Loucy (cell line): ENCODE results near the gene RBMS3.

Experiments used
- H2AFZ ChIP-seq: fragments of 200-600 bp; sonication (generic); 2 replicates; pipeline ENCODE4 v1.6.0; 2016; ENCODE audit warnings: antibody characterized with exemption, mild to moderate bottlenecking, low read length, moderate library complexity
- H3F3A ChIP-seq: fragments of 200-600 bp; 2 replicates; pipeline ENCODE4 v1.6.0; 2016; ENCODE audit warnings: antibody characterized with exemption, low read depth, mild to moderate bottlenecking
- H3K27me3 ChIP-seq: fragments of 200-600 bp; sonication (generic); 2 replicates; pipeline ENCODE4 v1.6.1; 2014; ENCODE audit warnings: low read length, mild to moderate bottlenecking; ENCODE audit not compliant: insufficient read depth, poor library complexity, severe bottlenecking
- H3K36me3 ChIP-seq: fragments of 200-600 bp; sonication (generic); 2 replicates; pipeline ENCODE4 v1.6.1; 2016; ENCODE audit warnings: low read length; ENCODE audit not compliant: insufficient read depth
- H3K4me1 ChIP-seq: fragments of 200-600 bp; sonication (generic); 2 replicates; pipeline ENCODE4 v1.5.1; 2014; ENCODE audit warnings: low read length, mild to moderate bottlenecking; ENCODE audit not compliant: insufficient read depth, poor library complexity, severe bottlenecking
- H3K4me2 ChIP-seq: fragments of 200-600 bp; sonication (generic); 2 replicates; pipeline ENCODE4 v1.6.0; 2014; ENCODE audit warnings: antibody characterized with exemption, low read length, low read depth, mild to moderate bottlenecking; ENCODE audit not compliant: poor library complexity, severe bottlenecking
- H3K4me3 ChIP-seq: fragments of 200-600 bp; sonication (generic); 2 replicates; pipeline ENCODE4 v1.5.1; 2014; ENCODE audit warnings: low read length, mild to moderate bottlenecking, mixed read lengths; ENCODE audit not compliant: poor library complexity, severe bottlenecking
- H3K79me2 ChIP-seq: fragments of 200-600 bp; sonication (generic); 2 replicates; pipeline ENCODE4 v1.6.1; 2014; ENCODE audit warnings: low read length; ENCODE audit not compliant: insufficient read depth
- H3K9ac ChIP-seq: fragments of 200-600 bp; sonication (generic); 2 replicates; pipeline ENCODE4 v1.6.0; 2014; ENCODE audit warnings: mild to moderate bottlenecking, low read depth, low read length, moderate library complexity; ENCODE audit not compliant: poor library complexity, severe bottlenecking
- H3K9me2 ChIP-seq: fragments of 200-600 bp; sonication (generic); replicated peaks from 2 replicates; pipeline ENCODE4 v1.6.1; 2016; ENCODE audit warnings: low read depth, low read length, mixed read lengths
- H3K9me3 ChIP-seq: fragments of 200-600 bp; sonication (generic); 2 replicates; pipeline ENCODE4 v1.6.1; 2014; ENCODE audit warnings: mild to moderate bottlenecking, antibody characterized with exemption, low read length, low read depth; ENCODE audit not compliant: insufficient read depth
- H4K20me1 ChIP-seq: fragments of 200-600 bp; sonication (generic); 2 replicates; pipeline ENCODE4 v1.6.0; 2014; ENCODE audit warnings: antibody characterized with exemption, low read length, mild to moderate bottlenecking; ENCODE audit not compliant: insufficient read depth, poor library complexity, severe bottlenecking
- CTCF ChIP-seq: fragments of 200-600 bp; sonication (generic); conservative IDR thresholded peaks from 2 replicates; pipeline ENCODE4 v1.5.1; 2014; ENCODE audit warnings: mild to moderate bottlenecking, antibody characterized with exemption, low read length
- EZH2phosphoT487 ChIP-seq: fragments of 200-600 bp; IDR thresholded peaks from 2 replicates; pipeline ENCODE4 v1.6.1; 2018; ENCODE audit warnings: antibody characterized with exemption, mild to moderate bottlenecking, moderate library complexity, borderline replicate concordance

Gene RBMS3

GRCh38 chr3:29312960-29313452 lies 32.1 kb downstream of the RBMS3 start:
- Histone ChIP-seq H3K27me3 (no peaks in the 10 kb centered on the region), H4K20me1 (no peaks in the 10 kb centered on the region), H2AFZ (no peak overlapping the region), H3K9me3 (no peaks in the 10 kb centered on the region), H3K4me2 (no peak overlapping the region), H3K4me1 (no peaks in the 10 kb centered on the region), H3K79me2 (no peaks in the 10 kb centered on the region), H3K9ac (no peak overlapping the region), H3K9me2 (no peaks in the 10 kb centered on the region), H3F3A (no peaks in the 10 kb centered on the region), H3K4me3 (no peak overlapping the region), H3K36me3 (no peaks in the 10 kb centered on the region)
- TF ChIP-seq CTCF (no peak), EZH2phosphoT487 (no peak)

DNA sequence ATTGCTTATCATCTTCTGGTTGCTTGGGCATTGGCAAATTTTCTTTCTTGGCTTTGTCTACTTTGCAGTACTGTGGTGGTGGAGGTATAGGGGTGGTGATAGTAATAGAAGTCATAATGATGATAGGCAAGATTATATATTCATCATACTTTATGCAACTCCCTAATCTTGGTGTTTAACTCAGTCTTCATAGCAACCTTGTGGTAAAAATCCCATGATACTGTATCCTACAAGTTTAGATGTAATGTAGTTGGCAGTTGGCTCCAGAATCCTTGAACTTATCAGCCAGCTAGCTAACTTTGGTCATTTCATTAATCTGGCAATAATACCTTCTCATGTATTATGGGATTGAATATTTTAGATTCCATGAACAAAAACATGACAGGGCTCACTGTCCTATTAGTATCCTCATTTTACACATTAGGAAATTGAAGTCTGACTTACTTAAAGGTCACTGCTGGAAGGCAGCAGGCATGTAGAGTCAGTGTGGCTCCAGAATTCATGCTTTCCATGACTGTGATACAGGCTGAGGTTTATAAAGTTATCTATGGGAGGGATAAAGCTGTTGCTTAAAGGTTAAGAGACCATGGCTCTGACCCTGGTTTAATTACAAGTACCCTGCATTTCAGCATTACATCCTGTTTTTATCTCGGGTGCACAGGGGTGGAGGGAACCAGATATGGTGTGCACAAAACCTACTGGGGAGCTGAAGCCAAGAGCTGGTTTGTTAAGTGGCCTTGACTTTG lies 33.3 kb downstream of the RBMS3 start:
- TF ChIP-seq CTCF = no peak
- no peak for TF ChIP-seq EZH2phosphoT487
- no peak overlapping the region for H3K4me3 ChIP-seq
- H3K4me2 ChIP-seq = no peak overlapping the region
- no peaks in the 10 kb centered on the region for H3K27me3 ChIP-seq
- H3F3A ChIP-seq = no peaks in the 10 kb centered on the region
- H3K9me2 ChIP-seq = no peaks in the 10 kb centered on the region
- H3K79me2 ChIP-seq = no peaks in the 10 kb centered on the region
- no peaks in the 10 kb centered on the region for H3K4me1 ChIP-seq
- no peaks in the 10 kb centered on the region for H4K20me1 ChIP-seq
- no peaks in the 10 kb centered on the region for H3K36me3 ChIP-seq
- no peaks in the 10 kb centered on the region for H3K9me3 ChIP-seq
- no peak overlapping the region for H3K9ac ChIP-seq
- H2AFZ ChIP-seq = no peak overlapping the region

- H3K9ac ChIP-seq = no peak overlapping the region
These were observed 33.8 kb downstream of the RBMS3 start for GRCh38 chr3:29314727-29315088.

More at GRCh38 chr3:29314727-29315088, 33.8 kb downstream of the RBMS3 start:
- Histone ChIP-seq H3F3A (no peaks in the 10 kb centered on the region), H3K4me2 (no peak overlapping the region), H3K9me3 (no peaks in the 10 kb centered on the region), H3K4me3 (no peak overlapping the region), H3K9me2 (no peaks in the 10 kb centered on the region), H4K20me1 (no peaks in the 10 kb centered on the region), H3K36me3 (no peaks in the 10 kb centered on the region), H3K79me2 (no peaks in the 10 kb centered on the region), H3K4me1 (no peaks in the 10 kb centered on the region), H3K27me3 (no peaks in the 10 kb centered on the region), H2AFZ (no peak overlapping the region)
- no peak for TF ChIP-seq CTCF
- no peak for TF ChIP-seq EZH2phosphoT487
